Right renal pelvis (tissue), 4 donors: ENCODE measurements around the gene TMEM225B. TPM values are rescaled to one million over a fixed set of nuclear protein-coding genes. Genes with fewer than 3 reads are reported as not detected.
"Not testable (repeated sequence)": the region's sequence is repeated elsewhere in the genome, so short reads cannot be mapped to it uniquely, and the experiment has no call there.

Experiments
- DNase-seq, 4 donors: peaks; one replicate each; pipeline ENCODE4 v3.0.0-alpha.2; 2013; ENCODE audit warnings: low read depth in 4 of 4, low spot score in 3 of 4, missing footprints in 1 of 4
- polyA plus RNA-seq, 4 donors: library from polyadenylated mRNA; unstranded; fragments of 120-200 nt; gene quantifications; one replicate each; pipeline ENCODE4 v1.2.1, GENCODE V29; 2013; ENCODE audit not compliant: insufficient read length in 4 of 4

TMEM225B gene, protein sequence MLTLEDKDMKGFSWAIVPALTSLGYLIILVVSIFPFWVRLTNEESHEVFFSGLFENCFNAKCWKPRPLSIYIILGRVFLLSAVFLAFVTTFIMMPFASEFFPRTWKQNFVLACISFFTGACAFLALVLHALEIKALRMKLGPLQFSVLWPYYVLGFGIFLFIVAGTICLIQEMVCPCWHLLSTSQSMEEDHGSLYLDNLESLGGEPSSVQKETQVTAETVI
- 1 to 10 TPM; 1.5 to 2.8 (median 2.4) TPM for polyA plus RNA-seq

DNA sequence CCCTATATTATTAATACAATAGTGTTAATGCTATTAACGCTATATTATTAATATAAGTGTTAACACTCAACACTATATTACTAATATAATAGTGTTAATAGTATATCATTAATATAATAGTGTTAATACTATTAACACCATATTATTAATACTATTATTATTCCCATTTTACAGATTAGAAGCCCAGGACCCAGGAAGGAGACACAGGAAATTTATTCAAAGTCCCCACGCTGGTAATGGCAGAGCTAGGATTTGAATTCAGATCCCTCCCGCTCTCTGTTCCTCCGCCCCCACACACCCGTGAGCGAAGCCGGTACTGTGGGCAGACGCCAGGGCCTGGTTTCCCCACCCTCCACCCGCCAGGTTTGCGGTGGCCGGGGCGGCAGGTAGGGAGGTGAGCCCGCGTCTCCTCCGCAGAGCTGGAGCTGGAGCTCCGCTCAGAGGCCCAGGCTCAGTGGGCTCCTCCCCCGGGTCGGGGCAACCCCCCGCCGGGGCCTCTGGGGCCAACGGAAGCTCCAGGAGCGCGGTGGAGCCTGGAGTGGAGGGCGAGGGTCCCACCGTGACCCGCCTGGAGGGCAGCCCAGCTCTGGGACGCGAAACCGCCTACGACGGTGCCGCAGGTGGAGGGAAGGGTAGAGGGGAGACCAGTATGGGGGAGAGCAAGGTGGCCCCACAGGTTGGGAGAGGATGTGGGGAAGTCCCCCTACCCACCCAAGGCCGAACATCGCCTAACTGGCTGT, at the start of gene TMEM225B:
TMEM225B (plus strand) TSS at position 506 of the 740 bp plus-strand sequence. CDS start 6,122 bp downstream, outside the sequence.
- no peak for DNase-seq

DNA sequence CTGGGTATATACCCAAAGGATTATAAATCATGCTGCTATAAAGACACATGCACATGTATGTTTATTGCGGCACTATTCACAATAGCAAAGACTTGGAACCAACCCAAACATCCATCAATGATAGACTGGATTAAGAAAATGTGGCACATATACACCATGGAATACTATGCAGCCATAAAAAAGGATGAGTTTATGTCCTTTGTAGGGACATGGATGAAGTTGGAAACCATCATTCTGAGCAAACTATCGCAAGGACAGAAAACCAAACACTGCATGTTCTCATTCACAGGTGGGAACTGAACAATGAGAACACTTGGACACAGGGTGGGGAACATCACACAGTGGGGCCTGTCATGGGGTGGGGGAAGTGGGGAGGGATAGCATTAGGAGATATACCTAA, 48.5 kb upstream of the TMEM225B start:
- not testable (repeated sequence) for DNase-seq

GRCh38 chr7:99551334-99551733, 46.7 kb upstream of the TMEM225B start:
- DNase-seq: no peak

- DNase-seq: peak; percentile 87 to 93 (median 92)
Measured at GRCh38 chr7:99551767-99552463, 46.2 kb upstream of the TMEM225B start, which contains the start of gene FAM200A. FAM200A (minus strand) TSS chr7:99552114; CDS start chr7:99548407, 3,707 bp downstream.

DNA sequence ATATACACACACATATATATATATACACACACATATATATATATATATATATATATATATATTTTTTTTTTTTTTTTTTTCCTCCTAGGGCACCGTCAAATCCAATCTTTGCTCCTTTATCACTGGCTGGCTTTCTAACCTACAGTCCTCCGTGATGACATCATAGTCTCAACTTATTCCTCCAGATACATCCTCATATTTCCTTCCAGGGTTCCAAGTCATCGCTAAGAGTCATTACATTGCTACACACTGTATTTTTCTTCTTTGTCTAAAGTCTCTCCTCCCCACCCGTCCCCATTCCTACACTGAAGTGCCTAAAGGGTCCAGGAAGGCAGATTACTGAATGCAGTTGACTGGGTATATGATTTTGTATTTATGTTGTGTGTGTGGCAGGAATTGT, 45.0 kb upstream of the TMEM225B start:
- DNase-seq: no peak

- DNase-seq: no peak
Measured at GRCh38 chr7:99554939-99555338, 43.1 kb upstream of the TMEM225B start.

DNA sequence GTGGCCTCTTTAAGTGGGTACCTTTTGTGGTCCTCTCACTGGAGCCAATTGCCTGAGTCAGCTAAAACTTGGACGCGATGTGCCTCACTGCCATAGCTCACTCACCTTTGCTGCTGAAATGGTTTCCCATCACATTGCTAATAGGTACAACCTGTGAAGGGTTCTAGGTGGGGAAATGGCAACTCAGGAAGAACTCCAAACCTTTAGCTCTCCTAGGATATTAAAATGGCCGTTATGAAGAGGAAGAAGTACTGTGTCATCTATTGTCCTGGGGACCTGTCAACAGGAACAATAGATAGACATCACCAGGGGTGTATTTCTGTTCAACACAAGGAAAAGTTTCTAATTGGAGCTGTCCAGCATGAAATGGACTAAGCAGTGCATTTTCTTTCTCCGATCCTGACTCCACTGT, 40.9 kb upstream of the TMEM225B start:
- no peak for DNase-seq

DNA sequence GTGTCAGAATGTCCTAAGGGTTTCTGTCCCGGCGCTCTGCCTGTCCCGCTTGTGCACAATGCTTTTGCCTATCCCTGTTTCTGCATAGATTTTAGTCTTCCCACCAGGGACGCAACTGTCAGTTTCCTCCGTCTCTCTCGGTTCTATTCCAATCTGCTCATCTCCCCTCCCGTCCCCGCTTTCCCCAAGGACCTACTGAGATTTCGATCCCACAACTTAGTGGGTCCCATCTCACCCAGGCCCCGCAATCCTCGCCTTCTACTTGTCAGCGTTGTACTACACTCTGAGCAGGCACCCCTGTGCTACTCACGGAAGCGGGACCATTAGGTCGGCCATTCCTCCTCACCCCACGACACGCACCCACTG, 40.1 kb upstream of the TMEM225B start:
- DNase-seq: peak in 1 of 4 donors; percentile 7

DNA sequence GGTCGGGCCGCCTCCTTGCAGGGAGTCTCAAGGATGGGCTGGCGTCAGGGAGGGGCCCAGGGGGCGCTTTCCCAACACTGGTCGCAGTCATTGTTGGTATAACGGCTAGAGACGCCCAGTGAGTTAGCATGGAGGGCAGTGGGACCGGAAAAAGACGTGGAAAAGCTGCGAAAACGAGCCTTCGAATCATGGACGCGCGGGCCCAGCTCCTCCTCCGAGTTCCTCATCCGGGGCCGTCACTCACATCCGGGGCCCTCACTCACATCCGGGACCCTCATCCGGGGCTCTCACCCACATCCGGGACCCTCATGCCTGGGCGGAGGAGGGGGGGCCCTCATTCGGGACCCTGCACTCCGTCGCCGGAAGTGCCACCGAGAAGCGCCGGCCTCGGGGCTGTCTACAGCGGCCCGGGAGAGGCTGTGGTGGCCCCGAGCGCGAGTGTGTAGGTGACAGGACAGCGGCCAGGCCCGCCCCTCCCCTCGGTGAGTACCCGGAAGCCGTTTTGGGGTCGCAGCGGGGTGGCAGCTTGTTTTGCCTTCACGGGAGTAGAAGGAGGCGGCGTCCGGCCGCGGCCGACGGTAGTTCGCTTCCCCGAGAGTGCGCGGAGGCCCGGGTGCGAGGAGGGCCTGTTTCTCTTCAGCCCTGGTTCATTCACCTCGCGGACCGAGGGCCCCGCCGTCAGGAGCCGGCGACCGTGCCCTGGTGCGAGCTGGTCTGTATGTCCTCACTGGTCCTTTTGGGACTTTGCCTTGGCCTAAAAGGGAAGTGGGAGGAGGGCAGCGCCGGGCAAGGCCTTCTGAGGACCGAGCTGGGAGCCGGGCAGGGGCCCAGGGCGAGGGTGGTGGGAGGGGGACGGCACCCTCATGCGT, 39.5 kb upstream of the TMEM225B start, which contains the start of gene ZNF655:
ZNF655 (plus strand) TSS at position 337 of the 869 bp plus-strand sequence. CDS start 1,918 bp downstream, outside the sequence.
- DNase-seq: peak; percentile 86 to 91 (median 88)

GRCh38 chr7:99559175-99559915, 38.7 kb upstream of the TMEM225B start:
- peak in 1 of 4 donors; percentile 39 for DNase-seq

DNA sequence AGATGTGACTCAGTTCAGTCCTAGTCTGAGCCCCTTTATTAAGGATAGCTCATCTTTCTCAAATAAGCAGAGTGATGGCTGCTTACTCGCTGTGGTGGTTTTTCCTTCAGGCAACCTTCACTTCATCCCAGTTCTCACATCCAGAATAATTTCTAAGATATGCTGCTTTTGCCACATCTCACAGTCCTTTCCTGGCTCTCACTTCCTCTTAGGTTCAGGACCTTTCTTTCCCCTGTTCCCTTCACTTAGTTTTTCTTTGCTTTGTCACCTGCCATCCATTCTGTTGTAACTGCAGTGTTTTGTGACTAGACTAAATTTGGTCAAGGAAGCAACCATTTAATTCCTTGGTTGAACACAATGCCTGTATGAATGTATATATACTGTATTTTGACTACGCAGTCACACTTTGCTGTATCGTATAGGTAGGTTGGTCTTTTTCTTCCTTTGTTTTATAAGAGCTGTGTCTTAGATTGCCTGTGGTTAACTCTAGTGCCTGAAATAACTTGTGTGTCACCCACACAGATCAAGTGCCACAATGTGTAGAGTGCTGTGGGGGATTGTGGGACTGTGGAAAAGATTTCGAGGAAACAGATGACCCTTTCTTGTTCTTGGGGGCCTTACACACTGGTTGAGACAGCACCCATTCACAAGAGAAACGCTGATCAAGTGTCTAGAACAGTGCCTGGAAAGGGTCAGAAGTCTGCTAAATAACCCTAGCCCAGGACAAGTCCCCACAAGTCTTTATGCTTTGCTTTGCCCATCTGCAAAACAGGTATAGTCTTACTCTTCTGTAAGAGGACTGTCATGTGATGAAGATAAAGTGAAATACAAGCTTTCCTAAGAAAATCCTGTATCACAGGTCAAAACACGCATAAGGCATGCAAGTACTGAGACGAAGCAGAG, 37.0 kb upstream of the TMEM225B start:
- no peak for DNase-seq

GRCh38 chr7:99561737-99562051, 36.4 kb upstream of the TMEM225B start:
- no peak for DNase-seq

GRCh38 chr7:99562114-99562784, 35.8 kb upstream of the TMEM225B start:
- DNase-seq: no peak

DNA sequence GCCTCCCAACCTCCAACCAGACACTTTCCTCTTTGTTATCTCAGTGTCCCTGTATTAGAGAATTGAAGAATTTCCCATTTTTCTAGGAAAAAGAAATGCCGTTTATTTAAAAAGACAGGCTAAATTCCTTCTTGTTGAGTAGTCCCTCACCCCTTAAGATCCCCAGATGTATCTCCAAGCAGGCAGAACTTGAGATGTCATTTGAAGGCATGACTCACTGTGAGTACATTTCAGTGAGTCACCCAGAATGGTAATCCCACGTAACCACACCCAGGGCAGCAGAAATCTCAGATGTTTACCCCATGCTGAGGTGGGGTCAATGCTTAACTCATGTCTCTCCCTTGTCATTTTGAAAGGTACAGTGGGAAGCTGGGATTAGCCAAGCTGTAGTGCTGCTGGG, 35.2 kb upstream of the TMEM225B start:
- no peak for DNase-seq

DNA sequence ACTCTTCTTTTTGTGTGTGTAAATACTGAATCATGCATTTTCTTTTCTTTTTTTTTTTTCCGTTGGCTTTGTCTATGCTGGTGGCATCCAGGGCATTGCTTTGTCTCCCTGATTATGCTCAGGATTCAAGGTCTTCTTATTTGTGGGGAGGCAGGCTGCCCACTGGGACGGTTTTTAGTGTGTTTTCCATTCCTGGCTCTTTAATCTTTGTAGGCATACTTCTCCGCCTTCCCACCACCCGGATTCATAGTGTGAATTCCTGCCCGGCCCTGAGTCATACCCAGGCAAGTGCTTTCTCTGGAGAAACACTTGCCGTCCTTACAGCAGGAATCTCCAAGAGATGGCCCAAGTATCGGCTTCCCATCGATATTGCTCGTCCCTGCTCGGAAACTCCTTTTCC, 34.4 kb upstream of the TMEM225B start:
- no peak for DNase-seq

DNA sequence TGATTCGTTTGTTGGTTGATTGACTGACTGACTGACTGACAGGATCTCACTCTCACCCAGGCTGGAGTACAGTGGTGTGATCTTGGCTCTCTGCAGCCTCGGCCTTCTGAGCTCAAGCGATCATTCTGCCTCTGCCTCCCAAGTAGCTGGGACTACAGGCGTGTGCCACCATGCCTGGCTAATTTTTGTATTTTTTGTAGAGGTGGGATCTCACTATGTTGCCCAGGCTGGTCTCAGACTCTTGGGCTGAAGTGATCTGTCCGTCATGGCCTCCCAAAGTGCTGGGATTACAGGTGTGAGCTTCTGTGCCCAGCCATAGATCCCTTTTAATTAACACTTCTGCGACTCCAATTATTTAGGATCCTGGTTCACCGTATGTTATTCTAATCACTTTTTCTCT, 29.3 kb upstream of the TMEM225B start:
- not testable (repeated sequence) for DNase-seq

DNA sequence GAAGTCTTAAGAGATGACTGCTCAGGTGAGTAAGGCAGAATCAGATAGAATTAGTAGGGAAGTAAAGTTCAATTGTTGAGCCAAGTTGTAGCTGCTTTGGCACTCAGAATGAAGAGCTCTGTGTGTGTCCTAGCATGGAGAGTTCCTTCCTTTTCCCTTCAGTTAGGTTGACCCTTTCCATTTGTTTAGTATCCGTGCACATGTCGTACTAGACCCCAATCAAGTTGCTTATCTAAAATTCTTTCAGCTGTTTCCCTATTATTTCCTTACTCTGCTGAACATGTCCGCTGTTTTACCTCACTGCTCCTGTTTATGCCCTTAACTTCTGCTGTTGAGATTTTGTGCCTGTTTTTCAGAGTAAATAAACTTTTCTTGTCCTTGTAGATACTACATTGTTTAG, 26.3 kb upstream of the TMEM225B start:
- DNase-seq: no peak

DNA sequence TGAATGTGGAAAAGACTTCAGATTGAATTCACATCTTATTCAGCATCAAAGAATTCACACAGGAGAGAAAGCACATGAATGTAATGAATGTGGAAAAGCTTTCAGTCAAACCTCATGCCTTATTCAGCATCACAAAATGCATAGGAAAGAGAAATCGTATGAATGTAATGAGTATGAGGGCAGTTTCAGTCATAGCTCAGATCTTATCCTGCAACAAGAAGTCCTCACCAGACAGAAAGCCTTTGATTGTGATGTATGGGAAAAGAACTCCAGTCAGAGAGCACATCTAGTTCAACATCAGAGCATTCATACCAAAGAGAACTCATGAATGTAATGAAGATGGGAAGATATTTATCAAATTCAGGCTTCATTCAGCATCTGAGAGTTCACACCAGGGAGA, 24.8 kb upstream of the TMEM225B start:
- no peak for DNase-seq
